ENCODE results near the gene ZCCHC13. TPM values are rescaled to one million over a fixed set of nuclear protein-coding genes. Genes with fewer than 3 reads are reported as not detected.
"Not testable (repeated sequence)": the region's sequence is repeated elsewhere in the genome, so short reads cannot be mapped to it uniquely, and the experiment has no call there.

Gene ZCCHC13
- total RNA-seq, 2 donors from 2014 or later = not detected

DNA sequence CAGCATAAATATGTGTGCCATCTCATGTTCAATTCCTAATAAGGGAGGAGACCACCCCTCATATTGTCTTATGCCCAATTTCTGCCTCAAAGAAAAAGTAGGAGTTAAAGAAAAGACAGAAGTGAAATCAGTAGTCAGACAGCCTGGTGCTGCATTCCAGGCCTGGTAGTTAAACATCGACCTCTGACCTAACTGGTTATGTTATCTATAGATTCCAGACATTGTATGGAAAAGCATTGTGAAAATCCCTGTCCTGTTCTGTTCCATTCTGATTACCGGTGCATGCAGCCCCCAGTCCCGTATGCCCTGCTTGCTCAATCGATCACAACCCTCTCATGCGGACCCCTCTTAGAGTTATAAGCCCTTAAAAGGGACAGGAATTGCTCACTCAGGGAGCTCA lies 38.2 kb downstream of the ZCCHC13 start:
- peaks cover 14 to 25% of the 10 kb centered on the region in 2 donors for H3K27me3 Mint-ChIP-seq
- H3K27ac Mint-ChIP-seq; H3K9me3 Mint-ChIP-seq; ATAC-seq; H3K36me3 Mint-ChIP-seq; DNase-seq (ENCODE audit: low spot score); H3K4me3 Mint-ChIP-seq; H3K4me1 Mint-ChIP-seq (ENCODE audit: low read depth in 2 of 2): not testable (repeated sequence)

DNA sequence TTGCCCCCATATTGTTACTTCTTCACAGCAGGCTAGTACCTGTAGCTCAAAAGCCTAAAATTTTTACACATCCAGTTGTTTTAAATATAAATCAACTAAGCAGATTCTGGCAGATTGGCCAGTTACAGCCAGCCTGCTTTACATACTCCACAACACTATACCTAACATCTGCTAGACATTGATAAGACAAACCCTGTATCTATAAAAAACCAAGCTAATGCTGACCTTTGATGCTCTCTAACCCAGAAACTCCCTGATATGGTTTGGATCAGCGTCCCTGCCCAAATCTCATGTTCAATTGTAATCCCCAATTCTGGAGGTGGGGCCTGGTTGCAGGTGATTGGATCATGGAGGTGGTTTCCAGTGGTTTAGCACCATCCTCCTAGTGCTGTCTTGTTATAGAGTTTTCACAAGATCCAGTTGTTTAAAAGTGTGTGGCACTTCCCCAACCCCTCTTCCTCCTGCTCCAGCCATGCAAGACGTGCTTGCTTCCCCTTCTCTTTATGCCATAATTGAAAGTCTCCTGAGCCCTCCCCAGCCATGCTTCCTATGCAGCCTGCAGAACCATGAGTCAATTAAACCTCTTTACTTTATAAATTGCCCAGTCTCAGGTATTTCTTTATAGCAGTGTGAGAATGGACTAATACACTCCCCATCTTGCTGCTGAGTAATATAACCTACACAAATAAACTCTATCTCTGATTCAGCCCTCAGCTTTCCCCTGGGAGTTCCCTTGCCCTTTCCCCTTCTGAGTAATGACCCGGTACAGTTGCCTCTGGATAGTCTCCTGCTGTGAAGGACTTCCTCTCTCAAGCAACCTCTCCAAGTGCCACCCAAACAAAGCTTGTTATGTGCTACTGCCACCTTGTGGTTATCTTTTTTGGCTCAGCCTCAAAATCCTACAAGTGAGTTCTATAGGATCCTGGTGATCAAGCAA lies 39.6 kb downstream of the ZCCHC13 start:
- Mint-ChIP-seq H3K4me1 (ENCODE audit: low read depth in 2 of 2) (peaks cover 0 to 4% of the 10 kb centered on the region in 2 donors), H3K4me3 (no peak overlapping the region), H3K27ac (no peak overlapping the region), H3K36me3 (no peaks in the 10 kb centered on the region), H3K9me3 (no peaks in the 10 kb centered on the region), H3K27me3 (peaks cover 14 to 22% of the 10 kb centered on the region in 2 donors)
- peak; percentile 53 to 72 for ATAC-seq
- peak; percentile 62 for DNase-seq (ENCODE audit: low spot score)

DNA sequence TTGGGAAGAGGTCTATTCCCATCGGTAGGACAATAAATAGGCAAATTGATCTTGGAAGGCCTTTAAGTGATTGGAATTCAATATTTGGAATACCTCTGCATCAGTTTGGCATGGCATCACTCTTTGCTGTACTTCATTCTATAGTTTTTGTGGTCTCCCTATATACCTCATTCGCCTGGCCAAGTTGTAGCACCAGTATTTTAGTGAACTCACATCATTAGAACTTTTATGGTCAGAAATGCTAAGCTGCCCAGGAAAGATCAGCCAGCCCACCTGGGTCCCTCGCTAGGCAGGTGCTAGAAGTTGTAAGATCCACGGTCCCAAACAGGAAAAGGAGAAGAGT lies 40.3 kb downstream of the ZCCHC13 start:
- peaks cover 7 to 18% of the 10 kb centered on the region in 2 donors for H3K27me3 Mint-ChIP-seq
- DNase-seq (ENCODE audit: low spot score) (no peak), ATAC-seq (no peak)
- no peak overlapping the region for H3K27ac Mint-ChIP-seq
- H3K36me3 Mint-ChIP-seq = no peaks in the 10 kb centered on the region
- no peaks in the 10 kb centered on the region for H3K9me3 Mint-ChIP-seq
- H3K4me1 Mint-ChIP-seq (ENCODE audit: low read depth in 2 of 2) = peaks cover 0 to 4% of the 10 kb centered on the region in 2 donors
- H3K4me3 Mint-ChIP-seq = no peak overlapping the region

DNA sequence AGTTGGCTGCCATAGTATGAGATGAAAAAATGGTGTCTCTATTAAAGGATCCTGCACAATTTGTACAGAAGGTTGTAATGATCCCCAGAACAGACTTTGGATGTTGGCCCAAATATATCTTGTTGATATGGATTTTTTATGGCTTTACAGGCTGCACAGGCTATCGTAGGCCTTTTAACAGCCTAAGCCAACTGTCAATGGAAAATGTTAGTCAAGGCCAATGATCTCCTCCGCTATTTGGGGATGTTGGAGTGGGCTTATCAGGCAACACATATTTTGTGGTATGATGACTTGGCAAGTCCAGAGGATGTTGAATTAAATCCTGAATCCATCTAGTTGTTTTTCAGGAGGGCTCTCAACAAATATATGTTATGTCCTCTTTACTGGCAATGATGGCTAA lies 42.1 kb downstream of the ZCCHC13 start:
- Mint-ChIP-seq H3K27me3 (peaks cover 0 to 14% of the 10 kb centered on the region in 2 donors), H3K4me1 (ENCODE audit: low read depth in 2 of 2) (peaks cover 0 to 4% of the 10 kb centered on the region in 2 donors), H3K36me3 (no peaks in the 10 kb centered on the region), H3K4me3 (no peak overlapping the region), H3K9me3 (no peaks in the 10 kb centered on the region), H3K27ac (no peak overlapping the region)
- DNase-seq (ENCODE audit: low spot score) = no peak
- no peak for ATAC-seq

DNA sequence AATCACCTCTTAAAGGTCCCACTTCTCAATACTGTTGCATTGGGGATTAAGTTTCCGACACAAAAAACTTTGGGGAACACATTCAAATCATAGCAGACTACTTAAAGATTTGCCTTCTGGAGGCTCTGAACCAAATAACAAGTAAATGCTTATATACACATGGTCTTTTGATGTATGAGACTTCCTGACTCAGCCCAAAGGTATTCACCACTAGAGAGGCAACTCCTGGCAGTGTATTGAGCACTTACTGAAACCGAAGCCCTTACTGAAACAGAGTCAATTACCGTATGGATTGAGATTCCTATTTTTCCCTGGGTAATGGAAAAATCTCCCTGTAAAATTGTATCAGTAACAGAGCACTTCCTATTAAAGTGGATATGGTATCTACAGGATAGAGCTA lies 45.4 kb downstream of the ZCCHC13 start:
- ATAC-seq = no peak

DNA sequence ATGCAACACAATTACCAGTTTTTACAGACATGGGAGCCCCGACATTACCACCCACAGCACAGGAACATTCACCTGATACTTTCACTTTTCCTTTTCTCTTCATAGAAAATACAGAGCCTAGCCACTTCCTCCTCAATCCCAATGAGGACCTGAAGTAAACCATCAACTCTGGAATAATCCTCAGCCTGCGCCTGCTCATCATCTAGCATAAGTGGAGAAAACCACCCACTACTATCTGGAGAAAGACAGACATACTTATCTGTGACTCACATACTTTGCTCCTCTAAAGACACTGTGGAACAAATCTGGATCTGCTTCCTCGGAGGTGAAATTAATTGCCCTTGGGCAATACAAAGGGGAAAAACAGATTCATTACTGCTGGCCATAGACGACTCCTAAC lies 47.8 kb downstream of the ZCCHC13 start:
- no peak for DNase-seq (ENCODE audit: low spot score)
- Mint-ChIP-seq H3K27me3 (peaks cover 0 to 6% of the 10 kb centered on the region in 2 donors), H3K4me1 (ENCODE audit: low read depth in 2 of 2) (peaks cover 0 to 4% of the 10 kb centered on the region in 2 donors), H3K4me3 (no peak overlapping the region), H3K27ac (no peak overlapping the region), H3K9me3 (no peaks in the 10 kb centered on the region), H3K36me3 (no peaks in the 10 kb centered on the region)
- no peak for ATAC-seq

More for the DNA sequence above, 45.4 kb downstream of the ZCCHC13 start:
- Mint-ChIP-seq H3K4me1 (ENCODE audit: low read depth in 2 of 2) (peaks cover 0 to 4% of the 10 kb centered on the region in 2 donors), H3K9me3 (no peaks in the 10 kb centered on the region), H3K27me3 (peaks cover 0 to 3% of the 10 kb centered on the region in 2 donors), H3K4me3 (no peak overlapping the region), H3K36me3 (no peaks in the 10 kb centered on the region), H3K27ac (no peak overlapping the region)
- DNase-seq (ENCODE audit: low spot score) = no peak

DNA sequence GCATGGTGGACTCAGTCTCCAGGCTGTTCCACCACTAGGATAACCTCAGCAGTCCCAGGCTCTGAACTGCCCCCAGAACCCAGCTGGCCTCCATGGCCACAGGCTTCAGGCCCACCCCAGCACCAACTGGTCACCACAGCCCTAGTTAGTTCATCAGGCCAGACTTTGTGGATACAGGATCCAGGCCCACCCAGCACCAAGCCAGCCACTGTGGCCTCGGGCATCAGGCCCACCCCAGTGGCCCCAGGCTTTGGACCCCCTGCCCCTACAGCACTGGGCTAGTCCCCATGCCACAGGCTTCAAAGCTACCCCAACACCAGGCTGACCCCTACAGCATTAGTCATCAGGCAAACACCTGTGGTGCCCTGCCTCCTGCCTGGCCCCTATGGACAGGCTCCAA lies 50.0 kb downstream of the ZCCHC13 start:
- Mint-ChIP-seq H3K9me3 (no peaks in the 10 kb centered on the region), H3K27me3 (peaks cover 9 to 11% of the 10 kb centered on the region in 2 donors), H3K27ac (no peak overlapping the region), H3K4me1 (ENCODE audit: low read depth in 2 of 2) (peaks cover 0 to 4% of the 10 kb centered on the region in 2 donors), H3K4me3 (no peak overlapping the region), H3K36me3 (no peaks in the 10 kb centered on the region)
- ATAC-seq = peak in 1 of 2 donors; percentile 40
- no peak for DNase-seq (ENCODE audit: low spot score)

Other genes with a start within 250 kb of the ZCCHC13 start
- gene SLC16A2, start 117.3 kb downstream of the ZCCHC13 start, total RNA-seq = not detected